GM06990 (cell line): ENCODE results near the gene ISCA1.

Source experiments
- DNase-seq: peaks from one replicate; pipeline ENCODE4 v3.0.0-alpha.2; 2011; ENCODE audit not compliant: insufficient read length; ENCODE audit errors: extremely low read depth
- H3K27me3 ChIP-seq: replicated peaks from 2 replicates; pipeline ENCODE4 v1.6.0; 2011; ENCODE audit warnings: low read length; ENCODE audit not compliant: control insufficient read depth, insufficient read depth
- H3K36me3 ChIP-seq: 2 replicates; pipeline ENCODE4 v1.5.1; 2011; ENCODE audit warnings: low read length; ENCODE audit not compliant: control insufficient read depth, insufficient read depth
- H3K4me3 ChIP-seq: replicated peaks from 2 replicates; pipeline ENCODE4 v1.5.1; 2011; ENCODE audit warnings: low read depth, mild to moderate bottlenecking, control low read depth, low read length
- TF ChIP-seq, protein P1 (sequence below): IDR thresholded peaks from 2 replicates; pipeline ENCODE4 v1.5.1; 2011; ENCODE audit warnings: low read length, control low read depth, mild to moderate bottlenecking, inconsistent platforms; ENCODE audit not compliant: insufficient read depth, poor library complexity, severe bottlenecking

The ISCA1 gene

DNA sequence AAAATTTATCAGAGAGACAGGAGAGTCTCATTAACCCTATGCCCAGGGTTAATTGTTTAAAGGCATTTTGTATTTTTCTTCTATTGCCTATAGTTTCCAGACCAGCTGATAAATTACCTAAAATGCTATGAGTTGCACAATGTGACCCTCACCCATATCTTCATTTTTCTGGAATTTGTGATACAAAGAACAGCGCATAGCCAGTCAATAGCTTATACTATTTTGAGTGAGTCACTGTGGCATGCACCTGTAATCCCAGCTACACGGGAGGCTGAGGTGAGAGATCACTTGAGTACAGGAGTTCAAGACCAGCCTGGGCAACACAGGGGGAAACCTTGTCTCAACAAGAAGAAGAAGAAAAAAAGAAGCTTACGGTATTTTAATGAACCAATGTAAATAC lies 25.7 kb downstream of the ISCA1 start:
- Histone ChIP-seq H3K36me3 (no peaks in the 10 kb centered on the region), H3K4me3 (no peak overlapping the region), H3K27me3 (no peaks in the 10 kb centered on the region)
- TF ChIP-seq, protein P1, sequence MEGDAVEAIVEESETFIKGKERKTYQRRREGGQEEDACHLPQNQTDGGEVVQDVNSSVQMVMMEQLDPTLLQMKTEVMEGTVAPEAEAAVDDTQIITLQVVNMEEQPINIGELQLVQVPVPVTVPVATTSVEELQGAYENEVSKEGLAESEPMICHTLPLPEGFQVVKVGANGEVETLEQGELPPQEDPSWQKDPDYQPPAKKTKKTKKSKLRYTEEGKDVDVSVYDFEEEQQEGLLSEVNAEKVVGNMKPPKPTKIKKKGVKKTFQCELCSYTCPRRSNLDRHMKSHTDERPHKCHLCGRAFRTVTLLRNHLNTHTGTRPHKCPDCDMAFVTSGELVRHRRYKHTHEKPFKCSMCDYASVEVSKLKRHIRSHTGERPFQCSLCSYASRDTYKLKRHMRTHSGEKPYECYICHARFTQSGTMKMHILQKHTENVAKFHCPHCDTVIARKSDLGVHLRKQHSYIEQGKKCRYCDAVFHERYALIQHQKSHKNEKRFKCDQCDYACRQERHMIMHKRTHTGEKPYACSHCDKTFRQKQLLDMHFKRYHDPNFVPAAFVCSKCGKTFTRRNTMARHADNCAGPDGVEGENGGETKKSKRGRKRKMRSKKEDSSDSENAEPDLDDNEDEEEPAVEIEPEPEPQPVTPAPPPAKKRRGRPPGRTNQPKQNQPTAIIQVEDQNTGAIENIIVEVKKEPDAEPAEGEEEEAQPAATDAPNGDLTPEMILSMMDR = no peak
- DNase-seq = no peak

DNA sequence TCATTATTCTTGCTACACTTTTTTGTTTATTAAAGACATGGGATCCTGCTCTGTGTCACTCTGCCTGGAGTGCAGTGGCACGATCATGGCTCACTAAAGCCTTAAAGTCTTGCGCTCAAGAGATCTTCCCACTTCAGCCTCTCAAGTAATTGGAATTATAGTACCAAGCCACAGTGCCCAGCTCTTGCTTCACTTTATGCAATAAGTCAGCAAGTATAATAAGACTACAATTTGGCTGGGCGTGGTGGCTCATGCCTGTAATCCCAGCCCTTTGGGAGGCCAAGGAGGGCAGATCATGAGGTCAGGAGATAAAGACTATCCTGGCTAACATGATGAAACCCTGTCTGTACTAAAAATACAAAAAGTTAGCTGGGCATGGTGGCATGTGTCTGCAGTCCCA lies 28.8 kb downstream of the ISCA1 start:
- Histone ChIP-seq H3K4me3 (no peak overlapping the region), H3K36me3 (no peaks in the 10 kb centered on the region), H3K27me3 (no peaks in the 10 kb centered on the region)
- no peak for DNase-seq
- TF ChIP-seq, protein P1 = no peak

DNA sequence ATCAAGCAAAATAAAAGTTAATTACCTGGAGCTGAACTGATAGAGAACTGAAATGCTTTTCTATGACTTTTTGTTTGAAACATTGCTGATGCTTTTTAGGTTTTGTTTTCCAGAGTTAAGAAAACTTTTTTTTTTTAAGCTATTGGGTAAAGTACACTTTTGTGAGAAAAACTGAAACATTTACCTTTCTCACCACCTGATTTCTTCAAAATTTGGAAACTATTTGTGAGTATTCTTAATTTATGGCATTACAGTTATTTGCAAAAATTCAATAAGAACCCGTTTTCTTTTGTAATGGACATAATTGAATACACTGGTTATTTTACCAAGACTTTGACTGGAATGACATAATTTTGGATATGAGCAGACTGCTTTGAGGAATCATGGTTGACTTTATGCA lies 29.5 kb downstream of the ISCA1 start:
- no peak overlapping the region for H3K4me3 ChIP-seq
- no peak for DNase-seq
- no peaks in the 10 kb centered on the region for H3K27me3 ChIP-seq
- TF ChIP-seq, protein P1 = no peak
- no peaks in the 10 kb centered on the region for H3K36me3 ChIP-seq

DNA sequence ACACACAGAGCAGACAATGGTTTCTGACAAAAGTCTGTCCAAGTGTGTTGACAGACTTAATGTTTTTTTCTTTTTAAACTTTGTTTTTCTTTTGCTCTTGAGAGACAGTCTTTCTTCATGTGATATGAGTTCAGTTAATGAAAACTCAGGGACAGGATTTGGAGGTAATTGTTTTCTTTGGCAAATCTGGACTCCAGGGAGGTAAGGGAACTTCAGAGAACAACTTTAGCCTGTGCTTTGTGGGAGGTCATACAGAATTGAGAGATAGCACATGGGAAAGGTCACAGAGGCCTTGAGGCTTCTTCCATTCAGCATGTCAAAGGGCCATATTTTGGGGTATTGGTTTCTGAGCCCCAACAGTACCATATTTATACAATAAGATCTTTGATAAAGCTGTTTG lies 32.2 kb downstream of the ISCA1 start:
- TF ChIP-seq, protein P1 = no peak
- Histone ChIP-seq H3K36me3 (no peaks in the 10 kb centered on the region), H3K4me3 (no peak overlapping the region), H3K27me3 (no peaks in the 10 kb centered on the region)
- no peak for DNase-seq

DNA sequence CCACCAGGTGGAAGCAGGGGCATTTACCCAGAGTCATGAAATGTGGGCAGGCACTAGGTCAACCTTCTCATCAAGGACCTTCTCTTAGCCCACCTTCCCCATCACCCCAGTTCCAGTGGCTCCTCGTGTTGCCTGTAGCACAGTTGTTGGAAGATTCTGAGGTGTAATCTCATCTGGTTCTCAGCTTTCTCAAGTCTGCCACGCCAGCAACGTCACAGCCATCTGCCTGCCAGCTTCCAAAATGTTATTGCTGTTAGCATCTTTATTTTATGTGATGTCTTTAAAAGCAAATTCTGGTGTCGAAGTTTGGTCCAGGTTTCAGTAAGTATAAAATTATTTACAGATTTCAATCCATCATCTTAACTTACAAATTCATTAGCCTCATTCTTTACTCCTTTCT lies 33.6 kb downstream of the ISCA1 start:
- TF ChIP-seq, protein P1 = no peak

DNA sequence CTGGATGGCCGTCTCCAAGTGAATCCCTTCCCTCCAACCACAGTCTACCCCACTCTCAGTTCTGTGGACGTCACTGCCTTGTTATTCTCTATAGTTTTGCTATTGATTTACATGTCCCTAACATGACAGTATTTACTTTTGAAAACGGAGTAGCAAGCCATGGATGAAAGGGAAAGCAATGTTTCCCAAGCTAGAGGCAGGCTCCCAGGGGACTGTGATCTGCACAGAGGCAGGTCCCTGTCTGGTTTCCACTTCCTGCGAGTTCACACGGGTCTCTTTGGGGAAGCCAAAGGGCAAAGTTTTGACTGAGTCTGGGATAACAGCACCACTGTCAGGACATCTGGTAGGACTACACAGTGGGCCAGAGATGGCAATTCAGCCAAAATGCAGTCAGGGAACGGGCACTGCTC lies 35.6 kb downstream of the ISCA1 start:
- DNase-seq = peak; percentile 35
- Histone ChIP-seq H3K27me3 (no peaks in the 10 kb centered on the region), H3K4me3 (no peak overlapping the region), H3K36me3 (no peaks in the 10 kb centered on the region)
- TF ChIP-seq, protein P1 = peak; percentile 35

More for the DNA sequence above, 33.6 kb downstream of the ISCA1 start:
- Histone ChIP-seq H3K4me3 (no peak overlapping the region), H3K36me3 (no peaks in the 10 kb centered on the region), H3K27me3 (no peaks in the 10 kb centered on the region)
- DNase-seq = no peak
